Transverse colon (tissue), 4 donors: ENCODE measurements around the gene CDKAL1. TPM values are rescaled to one million over a fixed set of nuclear protein-coding genes. Genes with fewer than 3 reads are reported as not detected.

Experiments used
- DNase-seq: peaks from one replicate; pipeline ENCODE4 v3.0.0-alpha.2; 2019
- H3K27ac ChIP-seq, 4 donors: fragments of 200-600 bp; sonication (generic); 2 replicates each; pipeline ENCODE4 v1.5.1; 2016 to 2018; ENCODE audit warnings: inconsistent platforms in 4 of 4
- H3K27me3 ChIP-seq: fragments of 200-600 bp; sonication (generic); 2 replicates; pipeline ENCODE4 v1.5.1; 2017; ENCODE audit warnings: inconsistent platforms
- H3K36me3 ChIP-seq, 4 donors: fragments of 200-600 bp; sonication (generic); 2 replicates each; pipeline ENCODE4 v1.5.1; 2017 to 2019; ENCODE audit warnings: inconsistent platforms in 4 of 4
- H3K4me1 ChIP-seq, 4 donors: fragments of 200-600 bp; sonication (generic); 2 replicates each; pipeline ENCODE4 v1.5.1; 2017 to 2020; ENCODE audit warnings: inconsistent platforms in 4 of 4
- H3K4me3 ChIP-seq, 4 donors: fragments of 200-600 bp; sonication (generic); 1 replicate in 1 of 4; 2 replicates in 3 of 4; pipeline versions ENCODE4 v1.5.1 to v1.6.1; 2017 to 2019; ENCODE audit warnings: inconsistent platforms in 4 of 4
- H3K9me3 ChIP-seq, 2 donors: fragments of 200-600 bp; sonication (generic); 2 replicates each; pipeline ENCODE4 v1.5.1; 2017 to 2019; ENCODE audit warnings: inconsistent platforms in 2 of 2
- CTCF ChIP-seq, 5 experiments: fragments of 200-600 bp in 3 of 5; fragments of 450-650 bp in 2 of 5; sonication (generic) in 3 of 5; IDR thresholded peaks; 1 replicate in 2 of 5; 2 replicates in 3 of 5; pipeline ENCODE4 v1.5.1; 2016 to 2017; ENCODE audit warnings: antibody characterized with exemption in 5 of 5, inconsistent platforms in 3 of 5, mild to moderate bottlenecking in 2 of 5, moderate library complexity in 1 of 5
- EP300 ChIP-seq: sonication (generic); formaldehyde crosslinking; IDR thresholded peaks from one replicate; pipeline ENCODE4 v1.6.1; 2017; ENCODE audit warnings: antibody characterized with exemption, low read depth
- POLR2A ChIP-seq: fragments of 450-650 bp; IDR thresholded peaks from one replicate; pipeline ENCODE4 v1.6.1; 2016; ENCODE audit warnings: antibody characterized with exemption, mild to moderate bottlenecking, moderate library complexity
- POLR2AphosphoS5 ChIP-seq, 3 donors: sonication (generic); formaldehyde crosslinking; IDR thresholded peaks; one replicate each; pipeline ENCODE4 v1.6.1; 2016; ENCODE audit warnings: antibody characterized with exemption in 3 of 3
- WGBS, 2 donors: methylation state at CpG; one replicate each; pipeline ENCODE4 v1.1.5; 2018; ENCODE audit warnings: low coverage in 1 of 2; 5-methylcytosine and 5-hydroxymethylcytosine counted together
- in situ Hi-C, 4 donors: fragments of 200-750 bp; cut with MboI; loops; one replicate each; pipeline versions ENCODE4 v1.15.0 to v1.15.1; 2017; ENCODE audit warnings: low sequenced_read_pairs in 3 of 4, low pct_ligation_motif_present in 1 of 4, low pct_unique_long_range_greater_than_20kb in 1 of 4
- intact Hi-C: fragments of 100-400 bp; cut with DNase I; formaldehyde crosslinking; loops from one replicate; pipeline ENCODE4 v1.15.1; 2023; ENCODE audit warnings: low total_unique reads
- total RNA-seq, 4 donors: library from RNA; depleted of rRNA; stranded (reverse); fragments of >200 nt; gene quantifications; one replicate each; pipeline ENCODE4 v1.1.0, GENCODE V29; 2016

The CDKAL1 gene
- total RNA-seq, 4 donors from 2014 or later, result 4.8 to 21.7 (median 12.5) TPM

- Histone ChIP-seq H3K27me3 (no peaks in the 10 kb centered on the region), H3K9me3 (no peaks in the 10 kb centered on the region), H3K36me3 (no peaks in the 10 kb centered on the region), H3K4me3 (no peak overlapping the region), H3K27ac (no peak overlapping the region), H3K4me1 (no peaks in the 10 kb centered on the region)
- no peak for TF ChIP-seq EP300
- no peak for TF ChIP-seq POLR2AphosphoS5 (IDR thresholded peaks at IDR 0.05)
- no peak for TF ChIP-seq POLR2A
- TF ChIP-seq CTCF (IDR thresholded peaks at IDR 0.05), result no peak
- DNase-seq, result no peak
- WGBS, 2 donors, result 82 to 94% methylated on average over 2 to 3 of the region's 3 CpGs
- intact Hi-C loops, result no loop called here
- in situ Hi-C loops, result no loop called here
These were observed 95.9 kb downstream of the CDKAL1 start for GRCh38 chr6:20630136-20630535.

- intact Hi-C loops, result no loop called here
- WGBS, 2 donors, result 44 to 73% methylated on average over 2 to 3 of the region's 3 CpGs
- Histone ChIP-seq H3K4me1 (no peaks in the 10 kb centered on the region), H3K36me3 (no peaks in the 10 kb centered on the region), H3K27ac (no peak overlapping the region), H3K4me3 (no peak overlapping the region), H3K27me3 (no peaks in the 10 kb centered on the region), H3K9me3 (no peaks in the 10 kb centered on the region)
- TF ChIP-seq CTCF (IDR thresholded peaks at IDR 0.05), result no peak
- in situ Hi-C loops, result no loop called here
- no peak for DNase-seq
These were observed 96.6 kb downstream of the CDKAL1 start for GRCh38 chr6:20630617-20631548.

GRCh38 chr6:20631549-20631924 lies 97.3 kb downstream of the CDKAL1 start:
- no peaks in the 10 kb centered on the region for H3K4me1 ChIP-seq

GRCh38 chr6:20632696-20633095 lies 98.4 kb downstream of the CDKAL1 start:
- DNase-seq, result no peak
- Histone ChIP-seq H3K36me3 (no peaks in the 10 kb centered on the region), H3K27ac (no peak overlapping the region), H3K9me3 (no peaks in the 10 kb centered on the region), H3K4me1 (no peaks in the 10 kb centered on the region), H3K4me3 (no peak overlapping the region), H3K27me3 (no peaks in the 10 kb centered on the region)
- intact Hi-C loops (no loop called here), in situ Hi-C loops (no loop called here)
- 83% methylated on average over 4 of the region's 4 CpGs for WGBS, 2 donors
- TF ChIP-seq CTCF (IDR thresholded peaks at IDR 0.05) (no peak), EP300 (no peak), POLR2AphosphoS5 (IDR thresholded peaks at IDR 0.05) (no peak), POLR2A (no peak)

More at GRCh38 chr6:20631549-20631924, 97.3 kb downstream of the CDKAL1 start:
- intact Hi-C loops (no loop called here), in situ Hi-C loops (no loop called here)
- no peak overlapping the region for H3K27ac ChIP-seq
- WGBS, 2 donors, result 83 to 86% methylated on average over 2 of the region's 2 CpGs
- no peaks in the 10 kb centered on the region for H3K27me3 ChIP-seq
- no peaks in the 10 kb centered on the region for H3K9me3 ChIP-seq
- no peaks in the 10 kb centered on the region for H3K36me3 ChIP-seq
- no peak overlapping the region for H3K4me3 ChIP-seq
- DNase-seq, result no peak
- TF ChIP-seq POLR2A (no peak), CTCF (IDR thresholded peaks at IDR 0.05) (no peak), POLR2AphosphoS5 (IDR thresholded peaks at IDR 0.05) (no peak), EP300 (no peak)
